ENCODE results near the gene OR5B2.
"Not testable (repeated sequence)": the region's sequence is repeated elsewhere in the genome, so short reads cannot be mapped to it uniquely, and the experiment has no call there.

GRCh38 chr11:58399622-58400021 lies 28.3 kb downstream of the OR5B2 start:
- TF ChIP-seq CTCF, POLR2A, POLR2AphosphoS5 (IDR thresholded peaks at IDR 0.05): not testable (repeated sequence)
